ENCODE results near the gene SPATS2. TPM values are rescaled to one million over a fixed set of nuclear protein-coding genes. Genes with fewer than 3 reads are reported as not detected.

Gene SPATS2
- total and polyA plus RNA-seq, 2 donors (not counting 3 experiments of a cell fraction or from before 2014, with no cell fraction given): 55.8 to 66.5 TPM

DNA sequence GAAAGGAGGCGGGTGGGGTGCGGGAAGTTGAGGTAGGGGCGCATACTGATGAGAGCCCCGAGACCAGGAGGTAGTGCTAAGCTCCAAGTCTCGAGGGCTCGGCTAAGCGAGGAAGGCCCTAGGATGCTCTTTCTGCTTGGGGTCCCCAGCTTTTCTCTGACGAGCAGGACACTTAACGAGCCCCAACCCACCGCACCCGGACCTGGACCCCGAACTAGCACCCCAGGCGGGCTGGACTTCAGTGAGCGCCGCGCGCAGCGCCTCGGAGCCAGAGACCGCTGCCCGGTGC is 25.5 kb upstream of the SPATS2 start:
- H3K9me3 ChIP-seq (replicated peaks; ENCODE audit: control insufficient read depth, insufficient read depth, low read length): no peaks in the 10 kb centered on the region
- no peak overlapping the region for H2AFZ ChIP-seq (ENCODE audit: low read depth, low read length)
- no peak overlapping the region for H3K9ac ChIP-seq (replicated peaks; ENCODE audit: extremely low read depth, insufficient read depth, low read length)
- no TSS peak for BruUV-seq (replicated peaks)
- intact Hi-C loops (cut with micrococcal nuclease) (loop anchor here (1.0 to 10.0 kb wide), 3 partner anchors 18 to 403 kb away; partner anchors contain the start of genes TMBIM6 and TROAP), dilution Hi-C loops (cut with MboI; ENCODE audit: extremely low pct_ligation_motif_present, low sequenced_read_pairs) (no loop called here)
- no peaks in the 10 kb centered on the region for H4K20me1 ChIP-seq (replicated peaks; ENCODE audit: control insufficient read depth, extremely low read depth, insufficient read depth, low read length)
- FAIRE-seq (no peak), DNase-seq (ENCODE audit: low read depth, low spot score) (no peak)
- no peaks in the 10 kb centered on the region for H3K36me3 ChIP-seq (ENCODE audit: control insufficient read depth in 2 of 2, extremely low read depth in 1 of 2, insufficient read depth in 2 of 2, low read length in 2 of 2)
- no peak overlapping the region for H3K4me2 ChIP-seq (ENCODE audit: insufficient read depth, low read length)
- no peak overlapping the region for H3K27ac ChIP-seq (ENCODE audit: insufficient read depth, low read depth, low read length)
- H3K4me1 ChIP-seq (ENCODE audit: control insufficient read depth, extremely low read depth, insufficient read depth, low read length): peaks cover 25% of the 10 kb centered on the region
- TF ChIP-seq POLR2AphosphoS5 (IDR thresholded peaks at IDR 0.05; ENCODE audit: insufficient read depth, low read depth, low read length) (no peak), POLR2A (IDR thresholded peaks at IDR 0.05; ENCODE audit: low read depth, low read length) (no peak), MYC (IDR thresholded peaks at IDR 0.05; ENCODE audit: low read depth, low read length) (no peak), GATA2 (IDR thresholded peaks at IDR 0.05; ENCODE audit: insufficient read depth, insufficient read length, low read depth, low read length) (no peak), EZH2 (IDR thresholded peaks at IDR 0.05; ENCODE audit: borderline replicate concordance, low read depth, low read length, severe bottlenecking) (no peak), JUN (IDR thresholded peaks at IDR 0.05; ENCODE audit: borderline replicate concordance, insufficient read depth, insufficient read length, low read depth) (no peak), FOS (IDR thresholded peaks at IDR 0.05; ENCODE audit: borderline replicate concordance, insufficient read depth, low read length) (no peak)
- TF ChIP-seq, protein P1, sequence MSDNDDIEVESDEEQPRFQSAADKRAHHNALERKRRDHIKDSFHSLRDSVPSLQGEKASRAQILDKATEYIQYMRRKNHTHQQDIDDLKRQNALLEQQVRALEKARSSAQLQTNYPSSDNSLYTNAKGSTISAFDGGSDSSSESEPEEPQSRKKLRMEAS (IDR thresholded peaks at IDR 0.05; ENCODE audit: insufficient read depth, insufficient read length): no peak
- TF ChIP-seq, protein P2, sequence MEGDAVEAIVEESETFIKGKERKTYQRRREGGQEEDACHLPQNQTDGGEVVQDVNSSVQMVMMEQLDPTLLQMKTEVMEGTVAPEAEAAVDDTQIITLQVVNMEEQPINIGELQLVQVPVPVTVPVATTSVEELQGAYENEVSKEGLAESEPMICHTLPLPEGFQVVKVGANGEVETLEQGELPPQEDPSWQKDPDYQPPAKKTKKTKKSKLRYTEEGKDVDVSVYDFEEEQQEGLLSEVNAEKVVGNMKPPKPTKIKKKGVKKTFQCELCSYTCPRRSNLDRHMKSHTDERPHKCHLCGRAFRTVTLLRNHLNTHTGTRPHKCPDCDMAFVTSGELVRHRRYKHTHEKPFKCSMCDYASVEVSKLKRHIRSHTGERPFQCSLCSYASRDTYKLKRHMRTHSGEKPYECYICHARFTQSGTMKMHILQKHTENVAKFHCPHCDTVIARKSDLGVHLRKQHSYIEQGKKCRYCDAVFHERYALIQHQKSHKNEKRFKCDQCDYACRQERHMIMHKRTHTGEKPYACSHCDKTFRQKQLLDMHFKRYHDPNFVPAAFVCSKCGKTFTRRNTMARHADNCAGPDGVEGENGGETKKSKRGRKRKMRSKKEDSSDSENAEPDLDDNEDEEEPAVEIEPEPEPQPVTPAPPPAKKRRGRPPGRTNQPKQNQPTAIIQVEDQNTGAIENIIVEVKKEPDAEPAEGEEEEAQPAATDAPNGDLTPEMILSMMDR (IDR thresholded peaks at IDR 0.05; ENCODE audit: extremely low read depth in 1 of 2, insufficient read depth in 1 of 2, low read depth in 1 of 2, low read length in 2 of 2): no peak
- POLR2A ChIA-PET: interaction anchor here (0.6 to 1.9 kb wide), 2 partner anchors 19 to 203 kb away, joined by 7 to 9 read pairs; partner anchors contain the start of gene TROAP
- H3K9me1 ChIP-seq (replicated peaks; ENCODE audit: control insufficient read depth, extremely low read depth, insufficient read depth, low read length): no peaks in the 10 kb centered on the region
- peak overlapping the region in 1 of 3 experiments; percentile 25 for H3K4me3 ChIP-seq (replicated peaks in 1 of 3; ENCODE audit: insufficient read depth in 1 of 3, low read depth in 1 of 3, low read length in 3 of 3)
- CTCF ChIA-PET: interaction anchor here (0.6 to 3.8 kb wide), 32 partner anchors 9 to 283 kb away, joined by 3 to 105 read pairs (median 6); partner anchors contain the start of genes PRPH, SPATS2 and TROAP
- H3K27me3 ChIP-seq (ENCODE audit: control insufficient read depth in 2 of 2, insufficient read depth in 2 of 2, low read length in 2 of 2): peaks cover 46 to 69% of the 10 kb centered on the region in 2 experiments
- H3K79me2 ChIP-seq (ENCODE audit: control insufficient read depth, insufficient read depth, low read length): no peaks in the 10 kb centered on the region

All from endothelial cell of umbilical vein (primary cell).